ENCODE results near the gene MTARC1. TPM values are rescaled to one million over a fixed set of nuclear protein-coding genes. Genes with fewer than 3 reads are reported as not detected.

Gene MTARC1
- total and polyA plus RNA-seq, 10 of the 15 experiments (the other 5 are each of a cell fraction or from before 2014, with no cell fraction given), result 0.23 to 1.5 (median 0.48) TPM

- TF ChIP-seq, protein P1, sequence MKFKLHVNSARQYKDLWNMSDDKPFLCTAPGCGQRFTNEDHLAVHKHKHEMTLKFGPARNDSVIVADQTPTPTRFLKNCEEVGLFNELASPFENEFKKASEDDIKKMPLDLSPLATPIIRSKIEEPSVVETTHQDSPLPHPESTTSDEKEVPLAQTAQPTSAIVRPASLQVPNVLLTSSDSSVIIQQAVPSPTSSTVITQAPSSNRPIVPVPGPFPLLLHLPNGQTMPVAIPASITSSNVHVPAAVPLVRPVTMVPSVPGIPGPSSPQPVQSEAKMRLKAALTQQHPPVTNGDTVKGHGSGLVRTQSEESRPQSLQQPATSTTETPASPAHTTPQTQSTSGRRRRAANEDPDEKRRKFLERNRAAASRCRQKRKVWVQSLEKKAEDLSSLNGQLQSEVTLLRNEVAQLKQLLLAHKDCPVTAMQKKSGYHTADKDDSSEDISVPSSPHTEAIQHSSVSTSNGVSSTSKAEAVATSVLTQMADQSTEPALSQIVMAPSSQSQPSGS (IDR thresholded peaks at IDR 0.05; ENCODE audit: low read length), result no peak
- TF ChIP-seq, protein P2, sequence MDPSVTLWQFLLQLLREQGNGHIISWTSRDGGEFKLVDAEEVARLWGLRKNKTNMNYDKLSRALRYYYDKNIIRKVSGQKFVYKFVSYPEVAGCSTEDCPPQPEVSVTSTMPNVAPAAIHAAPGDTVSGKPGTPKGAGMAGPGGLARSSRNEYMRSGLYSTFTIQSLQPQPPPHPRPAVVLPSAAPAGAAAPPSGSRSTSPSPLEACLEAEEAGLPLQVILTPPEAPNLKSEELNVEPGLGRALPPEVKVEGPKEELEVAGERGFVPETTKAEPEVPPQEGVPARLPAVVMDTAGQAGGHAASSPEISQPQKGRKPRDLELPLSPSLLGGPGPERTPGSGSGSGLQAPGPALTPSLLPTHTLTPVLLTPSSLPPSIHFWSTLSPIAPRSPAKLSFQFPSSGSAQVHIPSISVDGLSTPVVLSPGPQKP (IDR thresholded peaks at IDR 0.05; ENCODE audit: low read depth, low read length), result no peak
- TF ChIP-seq PML (IDR thresholded peaks at IDR 0.05; ENCODE audit: low read length) (no peak), RFX5 (IDR thresholded peaks at IDR 0.05; ENCODE audit: low read depth, low read length) (no peak), BCL11A (IDR thresholded peaks at IDR 0.05; ENCODE audit: low read depth, low read length) (no peak), LARP7 (IDR thresholded peaks at IDR 0.05) (no peak), RAD21 (IDR thresholded peaks at IDR 0.05; ENCODE audit: insufficient read depth, low read depth, low read length) (peak; percentile 86), MXI1 (IDR thresholded peaks at IDR 0.05; ENCODE audit: low read depth, low read length) (no peak), FOXK2 (IDR thresholded peaks at IDR 0.05) (no peak), JUNB (IDR thresholded peaks at IDR 0.05) (no peak), SMC3 (IDR thresholded peaks at IDR 0.05; ENCODE audit: borderline replicate concordance, low read length) (peak; percentile 84), ZNF207 (IDR thresholded peaks at IDR 0.05; ENCODE audit: borderline replicate concordance) (no peak), KLF5 (IDR thresholded peaks at IDR 0.05; ENCODE audit: partially characterized antibody) (no peak), SUZ12 (IDR thresholded peaks at IDR 0.05; ENCODE audit: unreplicated experiment) (no peak), RBBP5 (conservative IDR thresholded peaks at IDR 0.05) (no peak), ATF3 (IDR thresholded peaks at IDR 0.05; ENCODE audit: borderline replicate concordance, extremely low read depth, low read depth, low read length) (no peak), MTA2 (IDR thresholded peaks at IDR 0.05; ENCODE audit: low read depth) (no peak), SPI1 (IDR thresholded peaks at IDR 0.05; ENCODE audit: borderline replicate concordance, insufficient read depth, low read depth, low read length) (no peak), RB1 (IDR thresholded peaks at IDR 0.05; ENCODE audit: borderline replicate concordance) (peak; percentile 61; the same call in 1 of the 2 replicates), CEBPB (IDR thresholded peaks at IDR 0.05; ENCODE audit: borderline replicate concordance in 1 of 2, low read depth in 2 of 2, low read length in 2 of 2) (no peak)
- TF ChIP-seq, protein P3, sequence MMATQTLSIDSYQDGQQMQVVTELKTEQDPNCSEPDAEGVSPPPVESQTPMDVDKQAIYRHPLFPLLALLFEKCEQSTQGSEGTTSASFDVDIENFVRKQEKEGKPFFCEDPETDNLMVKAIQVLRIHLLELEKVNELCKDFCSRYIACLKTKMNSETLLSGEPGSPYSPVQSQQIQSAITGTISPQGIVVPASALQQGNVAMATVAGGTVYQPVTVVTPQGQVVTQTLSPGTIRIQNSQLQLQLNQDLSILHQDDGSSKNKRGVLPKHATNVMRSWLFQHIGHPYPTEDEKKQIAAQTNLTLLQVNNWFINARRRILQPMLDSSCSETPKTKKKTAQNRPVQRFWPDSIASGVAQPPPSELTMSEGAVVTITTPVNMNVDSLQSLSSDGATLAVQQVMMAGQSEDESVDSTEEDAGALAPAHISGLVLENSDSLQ (IDR thresholded peaks at IDR 0.05), result no peak
- TF ChIP-seq, protein P4, sequence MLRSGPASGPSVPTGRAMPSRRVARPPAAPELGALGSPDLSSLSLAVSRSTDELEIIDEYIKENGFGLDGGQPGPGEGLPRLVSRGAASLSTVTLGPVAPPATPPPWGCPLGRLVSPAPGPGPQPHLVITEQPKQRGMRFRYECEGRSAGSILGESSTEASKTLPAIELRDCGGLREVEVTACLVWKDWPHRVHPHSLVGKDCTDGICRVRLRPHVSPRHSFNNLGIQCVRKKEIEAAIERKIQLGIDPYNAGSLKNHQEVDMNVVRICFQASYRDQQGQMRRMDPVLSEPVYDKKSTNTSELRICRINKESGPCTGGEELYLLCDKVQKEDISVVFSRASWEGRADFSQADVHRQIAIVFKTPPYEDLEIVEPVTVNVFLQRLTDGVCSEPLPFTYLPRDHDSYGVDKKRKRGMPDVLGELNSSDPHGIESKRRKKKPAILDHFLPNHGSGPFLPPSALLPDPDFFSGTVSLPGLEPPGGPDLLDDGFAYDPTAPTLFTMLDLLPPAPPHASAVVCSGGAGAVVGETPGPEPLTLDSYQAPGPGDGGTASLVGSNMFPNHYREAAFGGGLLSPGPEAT (IDR thresholded peaks at IDR 0.05; ENCODE audit: low read depth), result no peak
- TF ChIP-seq, protein P5, sequence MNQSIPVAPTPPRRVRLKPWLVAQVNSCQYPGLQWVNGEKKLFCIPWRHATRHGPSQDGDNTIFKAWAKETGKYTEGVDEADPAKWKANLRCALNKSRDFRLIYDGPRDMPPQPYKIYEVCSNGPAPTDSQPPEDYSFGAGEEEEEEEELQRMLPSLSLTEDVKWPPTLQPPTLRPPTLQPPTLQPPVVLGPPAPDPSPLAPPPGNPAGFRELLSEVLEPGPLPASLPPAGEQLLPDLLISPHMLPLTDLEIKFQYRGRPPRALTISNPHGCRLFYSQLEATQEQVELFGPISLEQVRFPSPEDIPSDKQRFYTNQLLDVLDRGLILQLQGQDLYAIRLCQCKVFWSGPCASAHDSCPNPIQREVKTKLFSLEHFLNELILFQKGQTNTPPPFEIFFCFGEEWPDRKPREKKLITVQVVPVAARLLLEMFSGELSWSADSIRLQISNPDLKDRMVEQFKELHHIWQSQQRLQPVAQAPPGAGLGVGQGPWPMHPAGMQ (IDR thresholded peaks at IDR 0.05; ENCODE audit: borderline replicate concordance), result no peak
These were observed 9.9 kb upstream of the MTARC1 start (continued) for GRCh38 chr1:220776720-220777326.

Measured in GM12878 (cell line).